Progenitor cell of endocrine pancreas (in vitro differentiated cells): ENCODE measurements around the gene CEP250. TPM values are rescaled to one million over a fixed set of nuclear protein-coding genes. Genes with fewer than 3 reads are reported as not detected.

Experiments used
- DNase-seq: peaks from one replicate; pipeline ENCODE4 v3.0.0; 2021; ENCODE audit warnings: low spot score; ENCODE audit not compliant: unreplicated experiment
- H3K27ac Mint-ChIP-seq: 2 replicates; pipeline ENCODE4 v1.8.0; 2021; ENCODE audit warnings: mild to moderate bottlenecking, moderate library complexity, mixed read lengths
- H3K27me3 Mint-ChIP-seq: 2 replicates; pipeline ENCODE4 v1.8.0; 2021; ENCODE audit warnings: mixed read lengths
- H3K36me3 Mint-ChIP-seq: 2 replicates; pipeline ENCODE4 v1.8.0; 2022; ENCODE audit warnings: mixed read lengths; ENCODE audit not compliant: insufficient read depth
- H3K4me1 Mint-ChIP-seq: 2 replicates; pipeline ENCODE4 v1.8.0; 2021; ENCODE audit warnings: low read depth, mixed read lengths
- H3K4me3 Mint-ChIP-seq: 2 replicates; pipeline ENCODE4 v1.8.0; 2021; ENCODE audit warnings: low read depth, mild to moderate bottlenecking, moderate library complexity, mixed read lengths
- H3K9me3 Mint-ChIP-seq: 2 replicates; pipeline ENCODE4 v1.8.0; 2021; ENCODE audit warnings: low read depth, mixed read lengths
- total RNA-seq: library from RNA; stranded (reverse); gene quantifications from 2 replicates; pipeline ENCODE4 v1.2.1, GENCODE V29; 2021
- TF ChIP-seq, protein P1 (sequence below): fragments of 200-600 bp; sonication (generic); IDR thresholded peaks from one replicate; pipeline ENCODE4 v1.5.0; 2021; ENCODE audit warnings: antibody characterized with exemption, mild to moderate bottlenecking; ENCODE audit not compliant: unreplicated experiment

Gene CEP250
- total RNA-seq, 1 donor from 2014 or later = 76.9 TPM

DNA sequence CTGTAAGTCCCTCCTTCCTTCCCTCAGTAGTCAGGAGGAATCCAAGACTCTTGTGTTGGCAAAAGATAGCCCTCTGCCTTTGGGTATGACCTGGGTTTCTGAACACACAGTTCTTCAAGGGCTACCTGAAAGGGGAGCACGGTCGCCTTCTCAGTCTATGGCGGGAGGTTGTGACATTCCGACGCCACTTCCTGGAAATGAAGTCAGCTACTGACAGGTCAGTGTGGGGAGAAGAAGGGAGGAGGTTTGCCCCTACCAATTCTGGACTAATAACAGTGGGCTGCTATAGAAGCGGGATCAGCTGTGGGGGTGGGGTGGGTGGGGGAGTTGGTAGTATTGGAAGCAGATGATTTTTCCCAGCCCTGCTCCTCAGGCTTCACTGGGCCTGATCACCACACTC lies 11.5 kb downstream of the CEP250 start:
- H3K27me3 Mint-ChIP-seq = no peaks in the 10 kb centered on the region
- no peak for DNase-seq
- peak overlapping the region; percentile 74 for H3K27ac Mint-ChIP-seq
- TF ChIP-seq, protein P1, sequence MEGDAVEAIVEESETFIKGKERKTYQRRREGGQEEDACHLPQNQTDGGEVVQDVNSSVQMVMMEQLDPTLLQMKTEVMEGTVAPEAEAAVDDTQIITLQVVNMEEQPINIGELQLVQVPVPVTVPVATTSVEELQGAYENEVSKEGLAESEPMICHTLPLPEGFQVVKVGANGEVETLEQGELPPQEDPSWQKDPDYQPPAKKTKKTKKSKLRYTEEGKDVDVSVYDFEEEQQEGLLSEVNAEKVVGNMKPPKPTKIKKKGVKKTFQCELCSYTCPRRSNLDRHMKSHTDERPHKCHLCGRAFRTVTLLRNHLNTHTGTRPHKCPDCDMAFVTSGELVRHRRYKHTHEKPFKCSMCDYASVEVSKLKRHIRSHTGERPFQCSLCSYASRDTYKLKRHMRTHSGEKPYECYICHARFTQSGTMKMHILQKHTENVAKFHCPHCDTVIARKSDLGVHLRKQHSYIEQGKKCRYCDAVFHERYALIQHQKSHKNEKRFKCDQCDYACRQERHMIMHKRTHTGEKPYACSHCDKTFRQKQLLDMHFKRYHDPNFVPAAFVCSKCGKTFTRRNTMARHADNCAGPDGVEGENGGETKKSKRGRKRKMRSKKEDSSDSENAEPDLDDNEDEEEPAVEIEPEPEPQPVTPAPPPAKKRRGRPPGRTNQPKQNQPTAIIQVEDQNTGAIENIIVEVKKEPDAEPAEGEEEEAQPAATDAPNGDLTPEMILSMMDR = no peak
- H3K4me1 Mint-ChIP-seq = peaks cover 19% of the 10 kb centered on the region
- H3K36me3 Mint-ChIP-seq = peaks cover 15% of the 10 kb centered on the region
- no peaks in the 10 kb centered on the region for H3K9me3 Mint-ChIP-seq
- H3K4me3 Mint-ChIP-seq = no peak overlapping the region

DNA sequence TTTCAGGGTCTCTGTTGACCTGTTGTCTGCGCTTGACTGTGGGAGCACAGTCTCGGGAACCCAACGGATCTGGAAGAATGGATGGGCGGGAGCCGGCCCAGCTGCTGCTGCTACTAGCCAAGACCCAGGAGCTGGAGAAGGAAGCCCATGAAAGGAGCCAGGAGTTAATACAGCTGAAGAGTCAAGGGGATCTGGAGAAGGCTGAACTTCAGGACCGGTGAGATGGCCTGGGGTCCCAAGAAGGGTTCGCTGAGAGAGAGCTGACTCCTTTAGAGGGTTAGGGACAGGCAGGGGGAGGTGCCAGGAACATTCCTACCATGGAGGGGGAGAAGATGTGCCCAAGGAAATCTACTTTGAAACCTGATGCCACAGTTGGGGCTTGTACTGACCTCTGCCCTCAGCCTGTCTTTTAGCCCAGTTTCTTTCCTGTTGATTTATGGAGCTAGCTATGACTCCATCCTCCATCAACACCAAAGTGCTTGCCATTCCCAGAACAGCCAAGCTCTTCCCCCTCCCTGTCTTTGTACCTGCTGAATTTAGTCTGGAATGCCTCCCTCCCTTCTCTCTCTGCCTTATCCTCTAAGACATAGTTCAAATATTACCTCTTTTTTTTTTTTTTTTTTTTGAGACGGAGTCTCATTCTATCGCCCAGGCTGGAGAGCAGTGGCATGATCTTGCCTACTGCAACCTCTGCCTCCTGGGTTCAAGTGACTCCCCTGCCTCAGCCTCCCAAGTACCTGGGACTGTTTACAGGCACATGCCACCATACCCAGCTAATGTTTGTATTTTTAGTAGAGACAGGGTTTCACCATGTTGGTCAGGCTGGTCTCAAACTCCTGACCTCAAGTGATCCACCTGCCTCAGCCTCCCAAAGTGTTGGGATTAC lies 12.2 kb downstream of the CEP250 start:
- H3K4me1 Mint-ChIP-seq = peaks cover 19% of the 10 kb centered on the region
- no peak overlapping the region for H3K4me3 Mint-ChIP-seq
- H3K27ac Mint-ChIP-seq = peak overlapping the region; percentile 86
- H3K36me3 Mint-ChIP-seq = peaks cover 15% of the 10 kb centered on the region
- DNase-seq = no peak
- no peaks in the 10 kb centered on the region for H3K9me3 Mint-ChIP-seq
- TF ChIP-seq, protein P1 = no peak
- no peaks in the 10 kb centered on the region for H3K27me3 Mint-ChIP-seq

DNA sequence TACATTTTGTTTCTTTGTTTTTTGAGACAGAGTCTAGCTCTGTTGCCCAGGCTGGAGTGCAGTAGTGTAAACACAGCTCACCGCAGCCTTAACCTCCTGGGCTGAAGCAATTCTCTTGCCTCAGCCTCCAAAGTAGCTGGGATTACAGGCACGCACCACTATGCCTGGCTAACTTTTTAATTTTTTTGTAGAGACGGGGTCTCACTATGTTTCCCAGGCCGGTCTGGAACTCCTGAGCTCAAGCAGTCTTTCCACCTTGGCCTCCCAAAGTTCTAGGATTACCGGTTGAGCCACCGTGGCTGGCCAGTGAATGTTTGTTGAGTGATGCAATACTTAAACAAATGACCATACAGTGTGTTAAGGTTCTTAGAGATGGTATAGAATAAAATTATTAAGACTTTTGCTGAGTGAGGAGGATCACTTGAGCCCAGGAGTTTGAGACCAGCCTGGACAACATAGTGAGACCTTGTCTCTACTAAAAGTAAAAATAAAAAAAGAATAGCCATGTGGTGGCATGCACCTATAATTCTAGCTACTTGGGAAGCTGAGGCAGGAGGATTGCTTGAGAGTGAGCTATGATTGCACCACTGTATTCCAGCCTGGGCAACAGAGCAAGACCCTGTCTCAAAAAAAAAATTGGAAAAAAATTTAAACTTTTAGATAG lies 13.4 kb downstream of the CEP250 start:
- peaks cover 18% of the 10 kb centered on the region for H3K36me3 Mint-ChIP-seq
- no peak for DNase-seq
- no peaks in the 10 kb centered on the region for H3K27me3 Mint-ChIP-seq
- TF ChIP-seq, protein P1 = no peak
- H3K4me3 Mint-ChIP-seq = no peak overlapping the region
- H3K9me3 Mint-ChIP-seq = no peaks in the 10 kb centered on the region
- no peak overlapping the region for H3K27ac Mint-ChIP-seq
- peaks cover 19% of the 10 kb centered on the region for H3K4me1 Mint-ChIP-seq

DNA sequence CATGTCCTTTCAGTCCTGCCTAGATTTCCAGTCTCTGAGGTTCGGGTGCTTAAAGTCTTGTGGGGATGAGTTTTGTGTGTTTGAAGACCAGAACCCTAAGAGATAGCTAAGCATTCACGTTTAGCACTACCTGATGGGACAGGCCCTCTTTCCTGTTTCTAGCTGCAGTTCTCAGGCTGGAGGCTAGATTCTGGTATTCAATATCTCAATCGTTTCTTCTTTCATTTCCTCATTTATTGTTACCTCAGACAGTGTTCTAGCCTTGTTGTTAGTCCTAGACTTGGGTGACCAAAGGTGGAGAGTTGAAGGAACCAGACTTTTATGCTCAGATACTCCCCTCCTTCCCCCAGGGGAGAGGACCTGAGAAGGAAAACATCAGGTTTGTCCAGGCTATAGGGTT lies 16.8 kb downstream of the CEP250 start:
- Mint-ChIP-seq H3K4me3 (no peak overlapping the region), H3K27me3 (no peaks in the 10 kb centered on the region), H3K27ac (no peak overlapping the region), H3K36me3 (peaks cover 13% of the 10 kb centered on the region), H3K4me1 (peaks cover 14% of the 10 kb centered on the region), H3K9me3 (no peaks in the 10 kb centered on the region)
- TF ChIP-seq, protein P1 = no peak
- DNase-seq = no peak

DNA sequence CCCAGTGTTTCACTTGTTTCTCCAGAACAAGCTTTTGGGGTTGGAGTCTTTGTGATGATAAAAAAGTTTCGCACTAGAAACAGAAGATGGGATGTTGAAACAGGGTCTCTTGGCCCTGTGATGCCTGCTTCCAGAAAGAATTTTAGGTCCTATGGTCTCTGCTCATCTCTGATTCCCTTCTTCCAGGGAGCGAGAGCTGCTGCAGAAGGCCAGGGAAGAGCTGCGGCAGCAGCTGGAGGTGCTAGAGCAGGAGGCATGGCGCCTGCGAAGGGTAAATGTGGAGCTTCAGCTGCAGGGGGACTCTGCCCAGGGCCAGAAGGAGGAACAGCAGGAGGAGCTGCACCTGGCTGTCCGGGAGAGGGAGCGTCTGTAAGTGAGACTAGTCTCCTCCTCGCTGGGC lies 18.3 kb downstream of the CEP250 start:
- Mint-ChIP-seq H3K9me3 (no peaks in the 10 kb centered on the region), H3K27ac (no peak overlapping the region), H3K27me3 (no peaks in the 10 kb centered on the region), H3K36me3 (peaks cover 16% of the 10 kb centered on the region), H3K4me3 (no peak overlapping the region), H3K4me1 (no peaks in the 10 kb centered on the region)
- TF ChIP-seq, protein P1 = no peak
- DNase-seq = no peak
